Activated naive CD4-positive, alpha-beta T cell treated with anti-CD3 and anti-CD28 coated beads, Interleukin-2, amount 50 U/mL, for 16 hours (primary cell): ENCODE results near the gene GDF9.
A peak's percentile ranks its signal among the peaks of the same experiment; 100 is the strongest.

ENCODE experiments used
- DNase-seq: peaks from one replicate; pipeline ENCODE4 v3.0.0-alpha.2; 2020

The GDF9 gene, protein sequence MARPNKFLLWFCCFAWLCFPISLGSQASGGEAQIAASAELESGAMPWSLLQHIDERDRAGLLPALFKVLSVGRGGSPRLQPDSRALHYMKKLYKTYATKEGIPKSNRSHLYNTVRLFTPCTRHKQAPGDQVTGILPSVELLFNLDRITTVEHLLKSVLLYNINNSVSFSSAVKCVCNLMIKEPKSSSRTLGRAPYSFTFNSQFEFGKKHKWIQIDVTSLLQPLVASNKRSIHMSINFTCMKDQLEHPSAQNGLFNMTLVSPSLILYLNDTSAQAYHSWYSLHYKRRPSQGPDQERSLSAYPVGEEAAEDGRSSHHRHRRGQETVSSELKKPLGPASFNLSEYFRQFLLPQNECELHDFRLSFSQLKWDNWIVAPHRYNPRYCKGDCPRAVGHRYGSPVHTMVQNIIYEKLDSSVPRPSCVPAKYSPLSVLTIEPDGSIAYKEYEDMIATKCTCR

DNA sequence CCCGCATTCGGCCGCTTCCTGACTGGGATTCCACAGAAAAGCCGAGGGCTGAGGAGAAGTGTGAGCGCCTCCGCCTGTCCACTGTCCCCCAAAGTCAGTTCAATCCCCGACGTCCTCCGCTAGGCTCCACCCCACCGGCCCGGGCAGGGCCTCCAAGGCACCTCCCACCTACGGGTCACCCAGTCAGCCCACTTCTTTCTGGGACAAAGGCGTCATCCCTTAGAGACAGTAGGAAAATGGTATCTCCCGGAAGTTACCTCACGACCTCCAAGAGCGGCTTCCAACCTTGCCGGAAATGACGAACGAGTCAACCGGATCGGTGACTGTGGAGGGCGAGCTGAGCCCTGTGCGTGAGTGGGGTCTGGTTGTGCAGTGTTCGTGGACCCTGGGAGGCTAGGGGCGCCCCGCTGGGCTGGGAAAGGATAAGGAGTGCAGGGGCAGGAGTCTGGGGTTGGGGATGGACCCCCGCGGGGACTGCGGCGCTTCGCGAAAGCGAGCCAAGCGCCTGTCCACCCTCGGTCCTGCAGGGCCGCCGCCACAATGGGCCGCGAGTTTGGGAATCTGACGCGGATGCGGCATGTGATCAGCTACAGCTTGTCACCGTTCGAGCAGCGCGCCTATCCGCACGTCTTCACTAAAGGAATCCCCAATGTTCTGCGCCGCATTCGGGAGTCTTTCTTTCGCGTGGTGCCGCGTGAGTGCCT is at the start of gene GDF9, which contains the start of gene UQCRQ:
TSS of gene GDF9 (minus strand) at position 128 of the 704 bp plus-strand sequence. CDS start 1,936 bp downstream, outside the sequence.
TSS of gene UQCRQ (plus strand) at position 301 of the 704 bp plus-strand sequence. CDS start at position 541, 240 bp downstream.
- DNase-seq, result peak; percentile 85

DNA sequence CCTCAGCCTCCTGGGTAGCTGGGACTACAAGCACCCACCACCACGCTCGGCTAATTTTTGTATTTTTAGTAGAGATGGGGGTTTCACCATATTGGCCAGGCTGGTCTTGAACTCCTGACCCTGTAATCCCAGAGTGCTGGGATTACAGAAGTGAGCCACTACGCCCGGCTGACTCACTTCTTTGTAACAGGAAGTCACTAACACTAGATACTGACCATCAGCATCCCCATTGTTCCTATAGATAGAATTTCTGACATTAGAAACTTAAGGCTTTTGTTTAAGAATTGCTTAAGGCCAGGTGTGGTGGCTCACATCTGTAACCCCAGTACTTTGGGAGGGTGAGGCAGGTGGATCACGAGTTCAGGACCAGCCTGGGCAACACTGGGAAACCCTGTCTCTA is 49.4 kb upstream of the GDF9 start:
- DNase-seq, result no peak

DNA sequence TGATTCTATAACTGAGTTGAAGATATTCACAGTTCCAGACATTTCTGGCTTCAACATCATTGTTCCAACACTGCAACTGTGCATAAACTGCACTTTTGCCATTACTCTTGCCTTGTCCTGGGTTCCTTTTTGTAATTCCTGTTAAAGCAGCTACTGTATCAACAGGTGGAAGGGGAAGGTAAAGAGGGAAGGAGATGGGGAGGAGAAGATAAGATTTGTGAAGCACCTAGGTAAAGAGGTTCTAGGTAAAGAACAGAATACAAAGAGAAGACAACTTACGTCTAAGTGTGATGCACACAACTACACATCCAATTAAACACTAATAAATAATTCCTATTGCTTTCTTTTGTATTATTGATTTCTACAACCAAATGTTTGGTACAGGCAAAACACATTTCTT is 43.4 kb upstream of the GDF9 start:
- no peak for DNase-seq

DNA sequence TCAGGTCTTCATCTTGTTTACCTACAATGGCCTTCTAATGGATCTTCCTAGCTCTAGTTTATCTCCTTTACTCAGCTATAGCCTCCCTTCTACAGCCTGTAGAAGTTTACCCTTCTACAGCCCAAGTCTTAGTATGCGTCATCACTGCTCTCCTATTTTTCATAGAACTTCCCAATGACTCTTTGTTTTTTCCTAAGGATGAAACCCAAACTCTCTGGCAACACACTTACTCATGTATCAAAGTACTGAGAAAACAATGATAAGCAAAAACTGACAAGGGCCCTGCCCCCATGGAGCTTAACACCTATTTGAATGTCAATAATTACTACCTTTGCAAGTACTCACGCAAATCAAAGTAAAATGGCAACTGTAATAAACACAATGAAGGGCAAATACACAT is 40.9 kb upstream of the GDF9 start:
- DNase-seq, result no peak

DNA sequence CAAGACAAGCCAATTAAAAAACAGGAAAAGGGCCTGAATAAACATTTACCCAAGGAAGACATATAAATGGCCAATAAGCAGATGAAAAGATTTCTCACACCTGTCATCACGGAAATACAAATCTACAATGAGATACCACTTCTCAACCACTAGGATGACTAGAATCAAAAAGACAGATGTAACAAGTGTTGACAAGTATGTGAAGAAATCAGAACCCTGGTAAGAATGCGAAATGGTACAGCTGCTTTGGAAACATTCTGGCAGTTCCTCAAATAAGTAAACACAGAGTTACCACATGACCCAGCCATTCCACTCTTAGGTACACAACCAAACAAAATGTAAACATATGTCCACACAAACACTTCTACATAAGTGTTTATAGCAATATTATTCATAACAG is 39.7 kb upstream of the GDF9 start:
- no peak for DNase-seq

DNA sequence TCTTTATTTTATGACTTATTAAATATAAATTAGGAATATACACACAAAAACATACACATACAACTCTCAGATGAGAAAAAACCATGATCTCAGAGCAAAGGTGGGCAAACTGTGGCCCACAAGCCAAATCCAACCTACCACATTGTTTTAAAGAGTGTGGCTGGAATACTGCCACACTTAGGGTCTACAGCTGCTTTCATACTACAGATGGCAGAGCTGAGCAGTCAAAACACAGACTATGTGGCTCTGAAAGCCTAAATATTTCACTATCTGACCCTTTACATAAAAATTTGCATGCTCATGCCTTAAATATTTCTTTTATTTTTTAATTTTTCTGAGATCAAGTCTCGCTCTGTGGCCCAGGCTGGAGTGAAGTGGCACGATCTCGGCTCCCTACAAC is 35.5 kb upstream of the GDF9 start:
- no peak for DNase-seq

DNA sequence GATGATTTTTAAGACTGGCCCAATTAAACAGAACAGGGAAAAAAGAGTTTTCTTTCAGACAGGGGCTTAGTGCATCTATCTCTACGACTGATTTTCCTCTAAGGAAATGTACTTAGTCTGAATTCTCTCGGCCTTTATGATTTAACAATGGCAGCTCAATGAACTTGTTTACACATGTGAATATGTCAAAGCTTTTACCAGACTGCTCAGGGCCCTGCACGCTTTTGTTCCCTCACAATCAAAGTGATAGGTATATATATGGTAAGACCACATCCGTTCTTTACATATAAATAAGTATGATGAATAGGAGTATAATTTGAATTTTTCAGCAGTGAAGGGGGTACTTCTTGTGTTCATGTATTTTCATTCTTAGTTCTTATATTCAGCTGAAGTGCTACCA is 34.8 kb upstream of the GDF9 start:
- DNase-seq, result no peak

DNA sequence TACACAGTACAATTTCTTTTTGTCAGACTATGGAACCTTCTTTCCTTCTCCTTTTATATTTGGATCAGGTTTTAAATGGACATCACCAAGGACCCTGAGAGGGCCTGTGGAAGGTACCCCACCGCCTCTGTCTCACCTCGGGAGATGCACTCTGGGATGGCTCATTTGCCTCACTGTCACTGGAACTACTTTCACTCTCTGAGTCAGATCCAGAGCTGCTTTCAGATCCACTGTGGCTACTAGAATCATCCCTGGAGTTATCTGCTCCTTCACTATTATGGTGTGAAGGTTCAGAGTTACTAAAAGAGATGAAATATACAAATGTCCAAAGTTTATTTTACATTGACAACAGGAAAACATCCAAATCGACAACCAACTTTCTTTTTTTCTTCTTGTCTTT is 31.8 kb upstream of the GDF9 start:
- DNase-seq, result no peak

DNA sequence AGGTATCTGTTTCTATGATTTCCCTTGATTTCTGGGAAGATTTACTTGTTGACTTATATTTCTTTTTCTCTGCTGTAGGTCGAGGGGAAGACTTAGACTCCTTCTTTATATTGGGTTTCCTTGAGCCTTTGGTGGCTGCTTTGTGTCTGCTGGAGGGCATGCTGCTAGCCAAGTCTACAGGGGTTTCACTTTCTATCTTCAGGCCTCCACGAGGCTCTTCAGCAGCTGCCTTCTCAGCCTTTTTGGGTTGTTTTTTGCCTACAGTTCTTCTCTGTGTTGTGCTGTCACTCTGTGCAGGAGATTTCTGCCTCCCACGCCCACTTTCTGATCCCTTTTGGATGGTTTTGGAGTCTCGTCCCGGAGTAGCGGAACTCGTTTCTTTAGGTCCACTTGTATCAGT is 30.4 kb upstream of the GDF9 start:
- no peak for DNase-seq

DNA sequence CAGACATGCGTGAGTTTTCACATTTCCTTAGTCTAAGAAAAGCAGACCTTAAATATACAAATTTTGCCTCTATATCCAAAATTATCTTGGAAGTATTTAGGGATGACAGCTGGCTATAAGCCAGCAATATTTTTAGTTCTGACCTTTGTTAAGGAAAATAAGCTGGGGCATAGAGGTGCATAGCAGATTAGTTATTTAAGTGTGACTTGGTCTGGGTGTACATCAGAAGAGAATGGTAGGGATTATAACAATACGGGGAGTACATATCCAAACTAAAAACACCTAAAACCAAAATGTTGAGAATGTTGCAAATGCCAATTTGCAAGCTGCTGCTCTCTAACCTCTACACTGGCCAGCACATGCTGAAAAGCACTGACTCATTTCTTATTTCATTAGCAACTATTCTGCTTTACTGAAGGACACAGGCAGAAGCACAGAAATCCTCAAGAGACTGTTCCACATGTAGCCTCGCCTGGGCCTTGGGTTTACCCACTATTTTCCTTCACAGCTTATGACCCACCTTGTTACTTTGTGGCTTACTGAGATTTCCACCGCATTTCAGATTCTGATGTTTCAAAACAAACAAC is 29.5 kb upstream of the GDF9 start:
- DNase-seq, result no peak

DNA sequence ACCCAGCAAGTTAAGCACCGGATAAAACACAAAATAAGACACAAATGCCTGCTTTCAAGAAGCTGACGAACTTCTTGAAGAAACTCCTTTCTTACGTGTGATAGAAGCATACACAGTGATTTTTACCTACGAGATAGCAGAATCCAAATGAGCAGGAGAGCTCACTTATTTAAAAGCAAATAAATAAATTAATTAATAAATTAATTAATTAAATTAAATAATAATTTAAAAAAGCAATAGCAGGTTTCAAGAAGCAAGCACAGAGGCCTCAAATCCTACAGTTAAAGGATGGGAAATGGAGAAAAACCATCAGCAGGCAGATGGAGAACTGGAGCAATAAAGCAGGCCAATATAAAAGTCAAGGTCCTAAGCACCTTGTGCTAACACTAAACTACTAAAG is 24.5 kb upstream of the GDF9 start:
- DNase-seq, result no peak

DNA sequence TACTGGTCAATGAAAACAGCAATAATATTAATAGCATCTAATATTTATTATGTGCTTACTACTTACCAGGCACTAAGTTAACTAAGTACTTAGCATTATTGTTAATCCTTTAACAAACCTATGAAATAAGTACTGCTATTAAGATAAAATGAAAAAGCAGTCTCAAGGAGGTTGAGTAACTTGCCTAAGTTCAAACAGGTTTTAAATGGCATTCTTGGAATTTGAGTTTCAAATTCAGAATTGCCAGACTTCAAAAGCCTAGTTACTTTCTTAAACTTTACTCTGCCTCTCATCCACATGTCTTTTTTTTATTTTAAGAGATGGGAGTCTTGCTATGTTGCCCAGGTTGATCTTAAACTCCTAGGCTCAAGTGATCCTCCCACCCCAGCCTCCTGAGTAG is 23.2 kb upstream of the GDF9 start:
- no peak for DNase-seq

DNA sequence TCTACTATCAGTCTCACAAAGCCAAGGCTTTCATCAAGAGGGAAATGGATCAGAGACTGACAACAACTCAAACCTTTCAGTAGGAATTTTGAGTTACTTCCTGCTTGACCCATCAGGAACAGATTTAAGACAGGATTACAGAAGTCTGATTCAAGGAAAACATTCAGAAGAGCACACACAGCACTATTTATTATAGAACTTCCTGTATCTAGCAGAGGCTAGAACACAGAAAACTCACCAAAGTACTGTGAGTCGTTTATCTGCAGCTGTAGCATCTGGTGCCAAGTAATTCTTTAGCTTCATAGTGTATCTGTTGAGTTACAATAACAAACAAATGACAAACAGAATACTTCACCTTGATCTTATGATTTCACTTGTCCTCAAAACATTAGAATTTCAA is 21.0 kb upstream of the GDF9 start:
- DNase-seq, result no peak

DNA sequence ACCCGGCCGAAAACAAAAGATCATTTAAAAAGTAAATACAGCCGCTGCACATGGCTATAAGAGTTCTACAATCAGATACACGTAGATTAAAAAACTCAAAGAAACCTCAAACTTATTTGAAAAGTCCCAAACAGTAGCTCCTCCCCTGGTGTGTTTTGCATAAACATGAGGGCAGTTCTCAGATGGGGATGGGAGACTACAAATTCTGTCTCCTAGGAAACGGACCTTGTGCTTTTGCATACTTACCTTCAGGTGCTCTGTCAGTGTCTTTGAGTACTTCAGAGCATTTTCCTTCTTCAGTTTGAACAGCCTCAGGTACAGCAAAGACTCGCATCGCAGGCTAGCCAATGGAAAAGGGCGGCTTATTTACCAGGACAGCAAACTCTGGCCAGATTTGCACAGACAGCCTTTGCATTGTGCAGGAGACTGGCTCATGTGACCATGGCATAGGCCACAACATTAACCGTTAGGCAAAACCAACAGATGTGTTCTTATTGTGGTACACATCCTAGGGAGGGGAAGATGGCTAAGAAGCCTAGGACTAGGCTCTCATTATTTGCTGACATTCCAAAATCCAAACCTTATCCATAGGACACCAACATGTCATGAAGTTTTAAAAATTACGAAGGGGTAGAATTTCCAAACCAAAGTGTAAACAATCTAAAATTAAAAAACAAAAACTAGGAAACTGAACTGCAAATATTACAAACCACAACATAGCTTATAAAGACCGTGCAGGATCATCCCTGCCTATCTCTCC is 20.0 kb upstream of the GDF9 start:
- no peak for DNase-seq

DNA sequence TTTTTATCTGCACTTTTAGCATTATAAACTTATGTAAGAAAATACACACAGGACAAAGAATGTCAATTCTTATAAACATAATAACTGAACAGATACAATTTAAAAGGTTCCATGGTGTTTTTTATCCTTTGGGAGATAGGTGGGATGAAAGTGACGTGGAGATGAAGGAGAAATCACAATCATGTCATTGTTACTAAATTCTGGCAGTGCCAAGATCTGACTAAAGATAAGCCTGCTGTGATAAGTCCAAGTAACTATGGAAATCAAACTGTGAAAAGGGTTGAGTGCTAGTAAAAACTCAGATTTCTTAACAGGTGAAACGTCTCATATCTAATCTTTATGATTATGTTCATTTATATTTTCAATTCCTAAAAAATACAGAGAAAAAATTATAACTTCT is 18.3 kb upstream of the GDF9 start:
- DNase-seq, result no peak

DNA sequence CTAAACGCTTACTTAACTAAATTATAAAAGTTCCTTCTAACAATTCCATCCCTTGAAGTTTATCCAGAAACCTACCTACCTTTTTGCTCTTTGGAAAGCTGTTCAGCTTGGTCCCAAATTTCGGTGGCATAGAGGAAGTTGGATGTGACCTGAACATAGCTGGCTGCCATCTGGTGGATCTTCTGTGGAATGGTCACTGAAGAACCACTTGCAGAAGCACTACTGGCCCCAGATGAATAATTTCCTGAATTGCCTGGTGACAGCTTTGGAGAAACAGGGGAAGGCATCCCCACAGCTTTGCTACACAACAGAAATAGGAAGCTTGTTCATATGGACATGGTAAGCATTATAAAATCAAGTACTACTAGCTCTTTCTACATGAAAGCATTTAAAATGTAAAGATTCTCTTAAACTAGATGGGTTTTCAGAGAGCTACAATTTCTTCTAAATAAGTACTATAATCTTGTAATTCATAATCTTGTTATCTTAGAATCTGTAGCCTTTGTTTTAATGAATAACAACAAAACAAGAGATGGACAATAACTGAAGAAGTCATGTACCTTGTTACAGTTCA is 17.1 kb upstream of the GDF9 start:
- no peak for DNase-seq

DNA sequence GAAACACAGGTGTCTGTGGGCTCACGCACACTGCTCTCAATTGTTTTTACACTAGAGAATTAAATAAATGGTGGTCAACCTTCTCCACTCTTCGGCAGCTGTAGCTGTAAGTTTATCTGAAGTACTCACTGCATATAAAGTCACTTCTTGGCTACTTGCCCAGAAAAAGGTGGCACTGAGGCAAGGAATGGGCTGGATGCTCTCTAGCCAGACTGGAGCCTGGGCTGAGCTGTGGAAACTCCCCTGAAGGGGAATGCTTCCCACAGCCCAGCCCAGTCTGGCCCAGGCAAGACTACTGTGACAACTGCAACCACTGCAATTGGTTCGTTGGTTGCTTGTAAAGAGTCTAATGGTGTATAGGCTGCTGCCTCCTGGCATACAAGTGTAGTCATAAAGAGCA is 11.7 kb upstream of the GDF9 start:
- no peak for DNase-seq

DNA sequence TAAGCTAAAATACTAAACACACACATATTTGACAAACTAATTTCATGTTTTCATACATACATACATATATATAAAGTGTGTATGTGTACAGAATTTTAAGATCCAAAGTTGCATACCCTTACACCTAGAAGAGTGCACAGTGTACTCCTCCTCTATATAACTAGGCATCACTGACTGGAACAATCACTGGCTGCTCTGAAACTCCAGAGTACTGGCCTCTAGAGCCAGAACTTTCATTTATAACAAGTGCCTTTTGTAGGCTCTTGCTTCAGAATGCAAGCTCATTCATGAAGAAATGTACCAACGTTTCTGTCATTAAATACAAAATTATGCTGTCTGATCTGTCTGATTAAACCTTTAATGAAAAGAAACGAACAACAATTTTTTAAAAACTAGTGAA is 11.2 kb upstream of the GDF9 start:
- no peak for DNase-seq

DNA sequence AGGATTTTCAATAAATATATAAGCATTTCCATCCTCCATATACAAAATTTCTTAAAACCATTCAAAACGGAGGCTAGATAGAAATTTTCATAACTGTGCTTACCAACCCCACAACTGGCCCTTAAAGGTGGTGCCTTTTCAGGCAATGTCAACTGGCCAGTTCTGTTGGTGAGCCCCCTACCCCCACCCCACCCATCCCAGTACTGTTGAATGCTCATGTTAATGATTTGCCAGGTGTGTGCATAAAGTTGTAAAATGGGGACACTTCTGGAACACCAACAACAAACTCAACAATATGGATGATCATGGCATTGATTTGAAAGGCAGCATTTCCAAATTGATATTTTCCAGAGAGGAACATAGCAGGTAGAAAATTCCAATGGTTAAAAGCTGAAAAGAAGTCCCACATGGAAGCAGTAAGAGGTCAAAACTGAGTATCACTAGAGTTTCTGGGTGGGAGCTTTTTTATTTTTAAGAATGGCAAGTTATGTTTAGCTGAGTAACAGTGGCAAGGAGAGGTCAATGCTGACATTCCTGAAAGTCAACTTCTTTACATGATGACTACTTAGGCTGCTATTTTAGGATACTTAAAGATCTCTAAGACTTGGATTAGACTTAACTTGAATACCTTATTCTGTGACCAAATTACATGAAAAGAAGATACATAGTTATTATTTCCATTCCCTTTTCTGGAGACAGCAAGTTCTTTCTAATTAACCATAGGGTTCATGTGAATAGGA is 9.9 kb upstream of the GDF9 start:
- no peak for DNase-seq

DNA sequence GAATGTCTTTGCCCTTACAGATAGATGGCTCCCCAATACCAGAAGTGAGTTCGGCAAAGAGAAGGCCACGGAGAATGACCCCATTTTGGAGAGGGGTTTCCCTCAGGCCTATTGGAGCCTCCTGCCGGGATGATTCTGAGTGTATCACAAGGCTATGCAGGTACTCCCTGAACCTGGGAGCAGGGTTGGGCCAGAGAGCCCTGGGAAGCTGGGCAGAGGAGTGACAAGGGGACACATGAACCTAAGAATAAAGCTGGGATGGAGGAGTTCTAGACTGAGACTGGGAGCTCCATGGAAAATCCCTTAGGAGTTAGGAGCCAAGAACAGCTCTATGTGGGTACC is 7.6 kb upstream of the GDF9 start:
- DNase-seq, result no peak

DNA sequence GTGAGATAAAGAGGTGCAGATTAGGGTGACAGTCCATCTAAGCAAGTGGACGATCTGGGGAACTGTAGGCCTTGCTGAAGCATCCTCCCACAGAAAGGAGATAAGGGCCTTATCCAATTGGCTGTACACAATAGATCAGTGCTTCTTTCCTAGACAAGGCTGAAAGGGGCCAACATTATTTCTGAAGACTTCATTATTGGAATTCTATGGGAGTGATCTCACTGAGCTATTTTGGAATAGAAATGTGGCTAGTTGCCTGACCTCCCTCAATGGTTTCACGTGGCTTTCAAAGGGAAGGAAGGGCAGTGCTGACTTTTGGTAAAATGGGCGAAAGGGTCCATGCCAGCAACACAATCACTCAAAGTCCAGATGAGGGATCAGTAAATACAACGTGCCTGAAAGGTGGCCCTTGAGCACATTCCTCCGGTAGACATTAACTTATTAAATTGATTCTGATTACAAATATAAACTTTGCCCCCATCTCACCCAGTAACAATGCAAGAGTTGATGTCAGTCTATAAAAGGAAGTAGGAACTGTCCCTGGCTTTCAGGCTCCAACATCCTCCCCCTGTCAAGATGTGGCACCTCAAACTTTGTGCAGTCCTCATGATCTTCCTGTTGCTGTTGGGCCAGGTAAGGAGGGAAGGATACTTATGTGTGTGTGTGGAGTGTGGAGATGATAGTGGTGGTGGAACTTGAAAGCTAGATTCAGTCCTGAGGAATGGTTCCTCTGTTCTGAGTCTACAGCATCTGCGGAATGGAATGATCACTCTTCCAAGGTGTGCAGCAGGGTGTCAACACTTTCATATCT is 7.1 kb upstream of the GDF9 start, which contains the start of gene LEAP2:
TSS of gene LEAP2 (plus strand) at position 550 of the 811 bp plus-strand sequence. CDS start at position 577, 27 bp downstream.
- DNase-seq, result no peak
